Caco-2 (cell line): ENCODE measurements around the gene TAF3. TPM values are rescaled to one million over a fixed set of nuclear protein-coding genes. Genes with fewer than 3 reads are reported as not detected.

ENCODE experiments used
- BruUV-seq: library from RNA; stranded (reverse); fragments of 400-500 nt; replicated peaks from 2 replicates; lab custom pipeline; 2021; lab: Mats Ljungman, UMichigan
- CTCF ChIA-PET: fragments of 300-600 bp; sonication (Branson Sonifier 250); formaldehyde crosslinking; loops from one replicate; lab custom pipeline; 2022; ENCODE audit warnings: antibody characterized with exemption; lab: Charles Lee
- POLR2A ChIA-PET: fragments of 300-600 bp; sonication (Branson Sonifier 250); formaldehyde crosslinking; loops from one replicate; lab custom pipeline; 2022; ENCODE audit warnings: antibody characterized with exemption; lab: Charles Lee
- DNase-seq, 2 experiments: peaks; one replicate each; pipeline versions ENCODE4 v3.0.0 to v3.0.0-alpha.2; 2020 to 2022
- H3K27me3 ChIP-seq: replicated peaks from 2 replicates; pipeline ENCODE4 v1.6.0; 2011; ENCODE audit warnings: low read length; ENCODE audit not compliant: control insufficient read depth, insufficient read depth
- H3K36me3 ChIP-seq: 2 replicates; pipeline ENCODE4 v1.5.1; 2011; ENCODE audit warnings: low read length; ENCODE audit not compliant: control insufficient read depth, insufficient read depth
- H3K4me1 ChIP-seq: fragments of 250-450 bp; sonication (Bioruptor Pico); 2 replicates; pipeline ENCODE4 v1.5.1; 2020; ENCODE audit warnings: mild to moderate bottlenecking
- H3K4me3 ChIP-seq: 2 replicates; pipeline ENCODE4 v1.5.1; 2011; ENCODE audit warnings: low read depth, mild to moderate bottlenecking, control low read depth, low read length
- H3K9me3 ChIP-seq: fragments of 250-450 bp; sonication (Bioruptor Pico); 2 replicates; pipeline ENCODE4 v1.5.1; 2020; ENCODE audit warnings: mild to moderate bottlenecking, moderate library complexity
- H3K27ac Mint-ChIP-seq: one replicate; pipeline ENCODE4 v1.8.0; 2022; ENCODE audit warnings: mixed read lengths; ENCODE audit not compliant: unreplicated experiment
- H3K27me3 Mint-ChIP-seq: one replicate; pipeline ENCODE4 v1.8.0; 2022; ENCODE audit warnings: mixed read lengths; ENCODE audit not compliant: insufficient read depth, unreplicated experiment
- H3K36me3 Mint-ChIP-seq: one replicate; pipeline ENCODE4 v1.8.0; 2022; ENCODE audit warnings: mild to moderate bottlenecking, mixed read lengths; ENCODE audit not compliant: insufficient read depth, unreplicated experiment
- H3K4me1 Mint-ChIP-seq: one replicate; pipeline ENCODE4 v1.8.0; 2022; ENCODE audit warnings: low read depth, mixed read lengths; ENCODE audit not compliant: unreplicated experiment
- H3K4me3 Mint-ChIP-seq: one replicate; pipeline ENCODE4 v1.8.0; 2022; ENCODE audit warnings: mild to moderate bottlenecking, moderate library complexity, mixed read lengths; ENCODE audit not compliant: unreplicated experiment
- H3K9me3 Mint-ChIP-seq: one replicate; pipeline ENCODE4 v1.8.0; 2022; ENCODE audit warnings: mixed read lengths; ENCODE audit not compliant: unreplicated experiment
- intact Hi-C: fragments of 100-400 bp; cut with micrococcal nuclease; formaldehyde crosslinking; loops from one replicate; pipeline ENCODE4 v1.10.0; 2022; ENCODE audit not compliant: unreplicated experiment
- total RNA-seq: library from RNA; stranded (reverse); gene quantifications from 2 replicates; pipeline ENCODE4 v1.2.3, GENCODE V29; 2022
- TF ChIP-seq, protein P1 (sequence below), 2 experiments: fragments of 200-600 bp in 1 of 2; IDR thresholded peaks; 1 replicate in 1 of 2; 2 replicates in 1 of 2; pipeline versions ENCODE4 v1.5.1 to v1.8.0; 2011 to 2022; ENCODE audit warnings: antibody characterized with exemption in 1 of 2, control low read depth in 1 of 2, inconsistent platforms in 1 of 2, low read depth in 1 of 2, low read length in 1 of 2, mild to moderate bottlenecking in 1 of 2, moderate library complexity in 1 of 2; ENCODE audit not compliant: insufficient read depth in 1 of 2, severe bottlenecking in 1 of 2, unreplicated experiment in 1 of 2

The TAF3 gene
- total RNA-seq, 1 experiment from 2014 or later, result 30.6 TPM

DNA sequence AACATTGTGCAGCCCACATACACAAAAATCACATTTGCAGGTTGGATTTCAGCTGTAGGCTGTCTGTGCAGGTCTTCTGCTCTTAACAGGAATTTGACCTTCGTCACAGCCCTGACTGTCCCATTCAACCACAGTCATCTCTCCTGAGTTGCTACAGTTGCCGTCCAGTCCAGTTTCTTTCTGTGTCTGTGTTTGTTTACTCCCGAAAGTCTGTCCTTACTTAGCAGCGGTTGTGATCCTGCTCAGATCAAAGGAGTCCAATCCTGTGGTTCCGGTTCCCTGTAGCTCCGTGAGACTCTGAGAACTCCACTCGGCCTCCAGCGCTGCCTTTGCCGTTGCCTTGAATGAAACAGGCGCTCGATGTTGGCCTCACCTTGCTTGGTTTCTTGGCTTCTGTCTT lies 124.6 kb downstream of the TAF3 start:
- Histone ChIP-seq H3K36me3 (no peaks in the 10 kb centered on the region), H3K9me3 (no peaks in the 10 kb centered on the region), H3K4me3 (no peak overlapping the region), H3K4me1 (peaks cover 13% of the 10 kb centered on the region), H3K27me3 (no peaks in the 10 kb centered on the region)
- Mint-ChIP-seq H3K27ac (no peak overlapping the region), H3K27me3 (no peaks in the 10 kb centered on the region), H3K4me3 (no peak overlapping the region), H3K9me3 (no peaks in the 10 kb centered on the region), H3K4me1 (peaks cover 39% of the 10 kb centered on the region), H3K36me3 (no peaks in the 10 kb centered on the region)
- intact Hi-C loops, result no loop called here
- TF ChIP-seq, protein P1, sequence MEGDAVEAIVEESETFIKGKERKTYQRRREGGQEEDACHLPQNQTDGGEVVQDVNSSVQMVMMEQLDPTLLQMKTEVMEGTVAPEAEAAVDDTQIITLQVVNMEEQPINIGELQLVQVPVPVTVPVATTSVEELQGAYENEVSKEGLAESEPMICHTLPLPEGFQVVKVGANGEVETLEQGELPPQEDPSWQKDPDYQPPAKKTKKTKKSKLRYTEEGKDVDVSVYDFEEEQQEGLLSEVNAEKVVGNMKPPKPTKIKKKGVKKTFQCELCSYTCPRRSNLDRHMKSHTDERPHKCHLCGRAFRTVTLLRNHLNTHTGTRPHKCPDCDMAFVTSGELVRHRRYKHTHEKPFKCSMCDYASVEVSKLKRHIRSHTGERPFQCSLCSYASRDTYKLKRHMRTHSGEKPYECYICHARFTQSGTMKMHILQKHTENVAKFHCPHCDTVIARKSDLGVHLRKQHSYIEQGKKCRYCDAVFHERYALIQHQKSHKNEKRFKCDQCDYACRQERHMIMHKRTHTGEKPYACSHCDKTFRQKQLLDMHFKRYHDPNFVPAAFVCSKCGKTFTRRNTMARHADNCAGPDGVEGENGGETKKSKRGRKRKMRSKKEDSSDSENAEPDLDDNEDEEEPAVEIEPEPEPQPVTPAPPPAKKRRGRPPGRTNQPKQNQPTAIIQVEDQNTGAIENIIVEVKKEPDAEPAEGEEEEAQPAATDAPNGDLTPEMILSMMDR (IDR thresholded peaks at IDR 0.05; ENCODE audit: insufficient read depth in 1 of 2, low read depth in 1 of 2, low read length in 1 of 2, severe bottlenecking in 1 of 2, unreplicated experiment in 1 of 2), result no peak
- CTCF ChIA-PET, result no interaction called here
- POLR2A ChIA-PET, result no interaction called here
- BruUV-seq, result no TSS peak
- no peak for DNase-seq

DNA sequence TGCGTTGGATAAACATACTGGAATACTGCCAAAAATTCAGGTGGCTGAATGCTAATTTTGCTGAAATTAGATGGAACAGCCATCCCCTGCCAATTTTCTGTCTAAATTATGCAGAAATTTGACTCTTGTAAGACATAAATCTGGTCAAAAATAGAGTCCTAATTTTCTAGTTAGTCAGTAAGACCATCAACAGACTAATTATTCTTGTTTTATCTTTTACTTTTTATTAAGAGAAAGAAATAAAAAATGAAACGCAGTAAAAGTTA lies 125.8 kb downstream of the TAF3 start:
- Mint-ChIP-seq H3K27ac (no peak overlapping the region), H3K4me1 (peaks cover 26% of the 10 kb centered on the region), H3K4me3 (no peak overlapping the region), H3K36me3 (no peaks in the 10 kb centered on the region), H3K9me3 (no peaks in the 10 kb centered on the region), H3K27me3 (no peaks in the 10 kb centered on the region)
- ChIA-PET POLR2A (no interaction called here), CTCF (no interaction called here)
- intact Hi-C loops, result no loop called here
- Histone ChIP-seq H3K36me3 (no peaks in the 10 kb centered on the region), H3K9me3 (no peaks in the 10 kb centered on the region), H3K4me1 (peaks cover under 1% of the 10 kb centered on the region; the same call in 1 of the 2 replicates), H3K4me3 (no peak overlapping the region), H3K27me3 (no peaks in the 10 kb centered on the region)
- BruUV-seq, result no TSS peak
- TF ChIP-seq, protein P1 (IDR thresholded peaks at IDR 0.05; ENCODE audit: insufficient read depth in 1 of 2, low read depth in 1 of 2, low read length in 1 of 2, severe bottlenecking in 1 of 2, unreplicated experiment in 1 of 2), result no peak
- DNase-seq, result no peak

- no peaks in the 10 kb centered on the region for H3K9me3 Mint-ChIP-seq
- intact Hi-C loops, result no loop called here
- DNase-seq, result no peak
- H3K4me1 Mint-ChIP-seq, result peaks cover 23% of the 10 kb centered on the region
- Histone ChIP-seq H3K4me3 (no peak overlapping the region), H3K9me3 (no peaks in the 10 kb centered on the region), H3K4me1 (no peaks in the 10 kb centered on the region), H3K27me3 (no peaks in the 10 kb centered on the region), H3K36me3 (no peaks in the 10 kb centered on the region)
- TF ChIP-seq, protein P1 (IDR thresholded peaks at IDR 0.05; ENCODE audit: insufficient read depth in 1 of 2, low read depth in 1 of 2, low read length in 1 of 2, severe bottlenecking in 1 of 2, unreplicated experiment in 1 of 2), result no peak
- ChIA-PET POLR2A (no interaction called here), CTCF (no interaction called here)
- no peaks in the 10 kb centered on the region for H3K36me3 Mint-ChIP-seq
- H3K27ac Mint-ChIP-seq, result no peak overlapping the region
- no peaks in the 10 kb centered on the region for H3K27me3 Mint-ChIP-seq
- H3K4me3 Mint-ChIP-seq, result no peak overlapping the region
- no TSS peak for BruUV-seq
Measured at GRCh38 chr10:7944537-7944936, 126.2 kb downstream of the TAF3 start.
